ENCODE results near the gene DDHD1.

The DDHD1 gene

DNA sequence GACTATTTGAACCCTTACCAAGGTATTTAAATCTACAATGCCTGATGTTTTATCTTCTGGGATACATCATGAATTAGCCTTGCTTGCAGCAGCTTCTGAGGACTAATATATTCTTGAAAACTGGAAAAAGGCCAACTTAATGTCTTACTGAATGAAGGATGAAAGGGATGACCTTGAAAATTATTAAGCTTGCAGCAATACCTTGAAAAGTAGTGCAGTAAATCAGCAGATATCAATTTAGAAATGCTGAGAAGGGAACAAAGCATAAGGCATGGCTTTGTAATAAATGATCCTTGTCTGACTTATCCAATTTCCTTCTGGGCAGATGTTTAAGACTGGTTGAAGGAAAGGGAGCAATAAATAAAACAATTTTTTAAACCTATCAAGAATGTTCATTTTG, 165.0 kb downstream of the DDHD1 start:
- no peak for DNase-seq (ENCODE audit: low read depth)

GRCh38 chr14:52987514-52987913, 165.6 kb downstream of the DDHD1 start:
- DNase-seq (ENCODE audit: low read depth), result no peak

DNA sequence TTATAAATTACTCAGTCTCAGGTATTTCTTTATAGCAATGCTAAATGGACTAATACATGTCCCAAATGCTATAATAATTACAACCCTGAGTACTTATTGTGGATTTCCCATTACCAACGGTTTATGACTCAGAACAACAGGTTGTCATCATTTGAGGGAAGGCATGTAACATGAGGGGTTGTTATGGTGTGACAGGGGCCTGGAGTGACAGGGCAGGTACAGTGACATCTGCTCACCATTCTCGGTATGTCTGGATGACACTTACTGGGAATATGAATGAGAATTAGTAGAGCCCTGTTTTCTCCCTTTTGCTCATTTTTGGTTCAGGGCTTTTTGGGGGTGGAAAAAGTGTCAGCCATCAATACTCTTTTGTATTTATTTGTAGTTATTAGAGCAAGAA, 166.1 kb downstream of the DDHD1 start:
- DNase-seq (ENCODE audit: low read depth), result no peak
